HG03442 (cell line): ENCODE data around the gene GALNS.

Experiments used
- ATAC-seq: cut with Tn5 transposase; IDR thresholded peaks from one replicate; pipeline ENCODE4 v1.9.1; 2021; ENCODE audit warnings: mild to moderate bottlenecking, moderate library complexity; ENCODE audit not compliant: unreplicated experiment

The GALNS gene

DNA sequence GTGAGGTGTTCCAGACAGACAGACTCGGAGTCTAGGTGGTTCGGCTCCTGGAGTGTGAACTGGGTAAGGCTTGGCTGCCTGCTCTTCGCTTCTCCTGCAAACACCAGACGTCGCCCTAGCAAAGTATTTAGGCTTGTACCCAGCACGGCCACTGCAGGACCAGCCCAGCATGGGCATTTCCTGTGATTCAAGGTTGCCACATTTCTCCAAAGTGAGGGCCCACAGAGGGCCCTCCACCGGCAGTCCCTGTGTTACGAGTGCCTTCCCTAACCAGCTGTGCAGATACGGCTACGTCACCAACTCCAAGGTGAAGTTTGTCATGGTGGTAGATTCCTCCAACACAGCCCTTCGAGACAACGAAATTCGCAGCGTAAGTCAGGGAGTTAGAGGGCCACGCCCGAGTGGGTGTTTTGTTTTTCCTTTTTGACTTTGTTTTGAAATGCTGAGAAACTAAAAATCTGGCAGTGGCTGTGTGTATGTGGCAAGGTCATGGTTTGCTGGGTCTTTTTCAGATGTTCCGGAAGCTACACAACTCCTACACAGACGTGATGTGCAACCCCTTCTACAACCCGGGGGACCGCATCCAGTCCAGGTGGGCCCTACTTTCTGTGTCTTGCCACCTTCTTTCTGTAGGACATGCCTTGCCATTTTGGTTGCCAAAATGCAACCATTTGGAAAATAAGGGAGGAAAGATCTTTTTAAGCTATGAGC lies 2.8 kb upstream of the GALNS start:
- ATAC-seq = no peak

DNA sequence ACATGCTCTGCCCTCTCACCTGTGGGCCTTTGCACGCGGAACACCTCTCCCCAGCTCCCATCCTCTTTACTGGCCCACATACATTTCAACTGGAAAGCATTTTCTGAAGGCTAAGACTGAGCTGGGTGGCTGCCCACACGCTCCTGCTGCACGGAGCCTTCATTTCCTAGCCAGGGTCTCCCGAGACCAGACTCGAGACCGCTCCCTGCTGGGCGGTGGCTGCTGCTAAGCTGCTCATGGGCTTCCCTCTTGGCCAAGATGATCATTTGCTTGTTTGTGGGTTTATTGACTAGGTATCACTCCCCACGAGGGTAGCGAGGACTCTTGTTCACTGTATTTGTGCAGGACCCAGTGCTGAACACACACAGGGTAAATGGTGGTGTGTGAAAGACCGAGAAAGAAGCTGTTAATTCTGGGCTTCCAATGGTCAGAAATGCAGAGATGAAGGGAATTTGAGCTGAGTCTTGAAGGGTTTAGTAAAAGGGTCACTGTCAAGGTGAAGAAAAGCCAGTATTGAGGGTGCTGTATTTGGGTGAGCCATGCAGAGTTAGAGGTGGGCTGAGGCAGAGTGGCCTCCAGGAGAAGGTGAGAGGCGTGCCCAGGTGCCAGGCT lies 1.1 kb upstream of the GALNS start:
- no peak for ATAC-seq

DNA sequence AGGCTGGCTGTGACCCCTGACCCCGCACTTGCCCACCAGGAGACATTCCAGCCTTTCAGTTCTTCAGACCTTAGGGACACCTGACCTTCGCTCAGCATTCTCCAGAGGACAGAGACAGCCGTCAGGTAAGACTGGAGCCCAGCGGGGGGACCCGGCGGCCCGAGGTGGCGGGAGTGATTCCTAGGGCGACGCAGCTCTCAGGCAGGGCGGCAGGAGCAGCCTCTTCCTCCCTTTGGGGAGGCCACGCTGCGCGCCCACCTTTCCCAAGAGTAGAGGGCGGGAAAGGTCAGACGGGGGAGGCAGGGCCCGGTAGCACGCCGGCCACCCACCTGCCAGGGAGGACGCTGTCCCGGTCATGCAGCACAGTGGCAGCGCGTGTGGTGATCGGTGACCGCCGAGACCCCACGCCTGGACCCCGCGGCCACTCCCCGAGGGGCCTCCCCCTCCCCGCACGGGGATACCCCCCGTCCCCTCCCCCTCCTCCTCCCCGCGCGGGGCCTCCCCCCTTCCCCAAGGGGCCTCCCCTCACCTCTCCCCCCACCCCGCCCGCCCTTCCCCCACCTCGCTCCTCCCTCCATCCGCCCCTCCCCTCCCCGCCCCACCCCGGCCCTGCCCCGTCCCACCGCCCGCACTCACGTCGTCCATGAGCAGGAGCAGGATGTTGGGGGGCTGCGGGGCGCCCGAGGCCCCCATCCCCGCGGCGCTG lies 472 bp downstream of the GALNS start:
- no peak for ATAC-seq

DNA sequence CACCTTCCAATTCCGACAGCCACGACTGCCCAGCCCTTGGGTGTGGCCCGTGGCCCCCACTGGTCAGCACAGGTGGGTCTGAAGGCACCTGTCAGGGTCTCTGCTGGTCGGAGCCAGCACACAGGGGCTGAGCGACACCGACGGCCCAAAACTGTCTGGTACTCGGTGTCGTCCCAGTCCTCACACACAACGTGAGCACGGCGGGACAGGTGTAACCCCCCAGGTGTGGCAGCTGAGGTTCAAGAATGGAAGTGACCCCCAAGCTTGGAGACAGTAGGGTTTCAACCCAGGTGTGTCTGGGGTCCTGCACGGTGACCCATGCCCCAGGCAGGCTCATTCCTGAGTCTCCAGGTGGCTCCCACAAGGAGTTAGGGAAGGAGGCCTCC lies 1.0 kb downstream of the GALNS start:
- ATAC-seq = no peak

DNA sequence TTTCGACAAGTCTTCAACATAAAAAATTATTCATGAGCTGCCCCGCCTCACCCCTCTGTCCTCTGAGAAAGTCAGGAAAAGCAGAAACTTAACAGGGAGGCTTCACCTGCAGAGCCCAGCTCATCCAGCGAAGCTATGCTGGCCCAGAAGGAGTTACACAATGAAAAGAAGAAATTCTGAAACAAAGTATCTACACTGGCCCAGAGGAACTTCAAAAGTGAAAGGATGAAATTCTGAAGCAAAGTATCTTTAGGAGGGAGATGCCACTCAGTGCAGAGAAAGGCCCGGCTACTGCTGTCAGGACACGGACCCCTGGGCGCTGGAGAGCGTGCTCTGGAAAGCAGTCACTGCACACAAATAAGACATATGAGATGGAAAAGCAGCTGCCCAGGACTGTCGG lies 1.6 kb downstream of the GALNS start:
- ATAC-seq = no peak

DNA sequence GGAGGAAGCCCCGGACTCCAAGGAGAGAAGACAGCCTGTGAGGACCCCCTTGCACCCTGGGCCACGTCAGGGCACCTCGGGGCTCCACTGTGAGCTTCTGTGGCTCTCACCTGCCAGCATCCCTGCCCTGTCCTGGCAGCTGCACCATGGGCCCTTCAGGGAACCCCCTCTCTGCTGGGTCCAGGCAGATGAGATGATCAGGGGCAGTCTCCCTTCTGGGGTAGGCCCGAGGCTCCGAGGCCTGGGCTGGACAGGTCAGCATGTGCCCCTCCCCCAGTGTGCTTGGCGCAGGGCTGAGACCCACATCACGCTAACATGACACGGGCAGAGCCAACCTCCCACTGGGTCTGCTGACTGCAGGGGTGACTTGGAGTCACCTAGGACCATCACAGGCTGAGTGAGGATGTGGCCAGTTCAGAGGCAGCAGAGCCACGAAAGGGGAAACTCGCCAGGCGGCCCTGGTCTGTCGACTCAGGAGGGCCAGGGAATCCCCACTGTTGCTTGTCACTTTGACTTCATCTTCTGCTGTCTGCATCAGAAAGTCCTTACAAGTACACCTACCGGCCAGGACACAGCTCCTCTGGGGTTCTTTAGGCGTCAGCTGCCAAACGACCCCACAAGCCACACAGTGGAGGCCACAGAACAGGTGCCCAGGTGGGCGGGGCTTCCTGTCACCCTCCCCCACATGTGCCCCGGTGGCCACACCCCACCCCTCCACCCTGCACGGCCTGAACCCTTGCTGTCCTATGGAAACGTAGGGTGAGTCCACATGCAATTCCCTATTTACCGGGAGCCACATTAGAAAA lies 2.2 kb downstream of the GALNS start:
- no peak for ATAC-seq

DNA sequence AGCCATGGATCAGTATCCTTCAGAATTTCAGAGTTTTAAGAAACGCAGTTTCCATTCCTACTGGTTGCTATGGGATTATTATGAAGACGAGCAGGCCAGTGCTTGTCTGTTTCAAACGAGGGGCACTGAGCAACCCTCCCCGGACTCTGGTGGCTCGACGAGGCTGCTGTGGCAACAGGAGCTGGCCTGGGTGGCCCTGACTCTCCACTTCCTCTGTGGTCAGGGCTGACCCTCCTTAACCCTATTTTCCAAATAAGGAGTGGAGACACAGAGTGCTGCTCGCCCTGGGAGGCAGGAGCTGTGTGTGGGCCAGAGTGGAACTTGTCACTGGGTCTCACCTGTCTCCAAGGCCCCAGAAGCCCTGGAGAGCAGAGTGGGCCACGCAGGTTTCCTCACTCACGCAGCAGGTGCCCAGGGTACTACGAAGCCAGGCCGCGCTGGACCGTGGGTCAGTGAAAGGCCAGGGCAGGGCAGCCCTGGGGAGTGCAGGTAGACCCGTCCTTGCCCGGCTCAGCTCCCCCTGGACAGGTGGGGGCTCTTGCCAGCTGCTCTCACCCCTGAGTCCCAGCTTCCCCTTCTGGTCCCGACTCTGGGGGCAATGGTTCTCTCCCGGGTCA lies 3.3 kb downstream of the GALNS start:
- no peak for ATAC-seq

DNA sequence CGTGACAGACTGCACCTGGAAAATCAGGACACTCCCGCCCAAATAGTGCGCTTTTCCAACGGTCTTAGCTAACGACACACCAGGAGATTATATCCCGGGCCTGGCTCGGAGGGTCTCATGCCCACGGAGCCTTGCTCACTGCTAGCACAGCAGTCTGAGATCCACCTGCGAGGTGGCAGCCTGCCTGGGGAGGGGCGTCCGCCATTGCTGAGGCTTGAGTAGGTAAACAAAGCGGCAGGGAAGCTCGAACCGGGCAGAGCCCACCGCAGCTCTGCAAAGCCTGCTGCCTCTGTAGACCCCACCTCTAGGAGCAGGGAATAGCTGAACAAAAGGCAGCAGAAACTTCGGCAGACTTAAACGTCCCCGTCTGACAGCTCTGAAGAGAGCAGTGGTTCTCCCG lies 5.1 kb downstream of the GALNS start:
- no peak for ATAC-seq

DNA sequence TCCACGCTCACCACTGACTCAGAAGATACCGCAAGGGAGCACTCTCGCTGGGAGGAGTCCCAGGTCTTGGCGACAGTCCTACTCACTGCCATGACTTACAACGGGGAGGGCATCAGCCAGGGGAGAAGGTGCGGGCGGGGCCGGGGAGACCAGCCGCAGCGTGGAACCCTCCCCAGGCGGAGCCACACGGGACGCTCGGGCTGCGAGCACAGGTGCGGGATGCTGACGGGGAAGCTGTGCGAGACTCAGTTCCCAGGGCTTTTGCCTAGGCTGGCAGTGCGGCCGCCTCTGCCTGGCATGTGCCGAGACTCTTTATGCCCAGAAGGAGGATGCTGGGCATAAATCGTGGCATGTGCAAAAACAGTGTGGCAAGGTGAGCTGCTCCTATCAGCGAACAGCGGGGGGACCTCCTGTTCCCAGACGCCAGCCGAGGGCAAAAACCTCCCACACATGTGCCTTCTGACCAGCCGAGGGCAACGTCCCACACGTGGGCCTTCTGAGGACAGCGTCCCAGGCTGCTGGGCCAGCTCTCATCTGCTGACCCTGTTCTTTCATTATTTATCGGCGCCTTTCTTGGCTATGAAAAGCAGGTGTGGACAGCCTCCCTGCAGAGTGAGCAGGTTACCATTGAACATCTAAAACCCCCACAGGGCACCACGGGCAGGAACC lies 6.1 kb downstream of the GALNS start:
- no peak for ATAC-seq

DNA sequence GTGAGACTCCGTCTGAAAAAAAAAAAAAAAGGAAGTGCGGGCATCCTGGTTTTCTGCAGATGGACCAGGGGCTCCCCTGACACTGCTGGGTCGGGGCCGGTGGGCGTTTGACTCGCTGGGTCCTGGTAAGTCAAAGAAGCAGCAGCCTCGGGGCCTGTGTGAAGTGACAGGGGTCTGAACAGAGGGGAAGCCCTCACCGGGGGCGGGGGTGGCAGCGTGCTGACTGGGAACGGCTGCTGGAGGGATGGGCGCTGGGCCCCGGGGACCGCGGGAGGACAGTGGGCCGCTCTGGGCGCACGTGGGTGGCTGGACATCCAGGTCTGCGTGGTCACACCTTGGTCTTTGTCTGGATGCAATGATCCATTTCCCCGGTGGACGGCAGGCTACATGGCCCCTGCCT lies 8.2 kb downstream of the GALNS start:
- no peak for ATAC-seq

DNA sequence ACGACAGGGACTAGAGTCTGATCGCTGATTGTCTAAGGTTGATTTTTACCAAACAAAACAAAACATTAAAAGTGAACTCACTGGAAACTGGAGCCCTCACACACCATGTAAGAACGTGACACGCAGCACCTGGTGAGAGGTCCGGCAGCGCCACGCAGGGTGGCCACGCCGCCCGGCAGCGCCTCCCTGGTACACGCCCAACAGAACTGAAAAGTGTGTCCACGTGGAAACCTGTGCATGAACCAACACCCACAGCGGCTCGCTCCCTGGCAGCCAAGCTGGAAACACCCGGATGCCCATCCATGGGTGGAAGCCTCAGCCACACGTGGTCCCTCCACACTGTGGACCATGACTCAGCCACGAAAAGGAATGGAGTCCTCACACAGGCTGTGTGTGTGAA lies 9.1 kb downstream of the GALNS start:
- no peak for ATAC-seq

DNA sequence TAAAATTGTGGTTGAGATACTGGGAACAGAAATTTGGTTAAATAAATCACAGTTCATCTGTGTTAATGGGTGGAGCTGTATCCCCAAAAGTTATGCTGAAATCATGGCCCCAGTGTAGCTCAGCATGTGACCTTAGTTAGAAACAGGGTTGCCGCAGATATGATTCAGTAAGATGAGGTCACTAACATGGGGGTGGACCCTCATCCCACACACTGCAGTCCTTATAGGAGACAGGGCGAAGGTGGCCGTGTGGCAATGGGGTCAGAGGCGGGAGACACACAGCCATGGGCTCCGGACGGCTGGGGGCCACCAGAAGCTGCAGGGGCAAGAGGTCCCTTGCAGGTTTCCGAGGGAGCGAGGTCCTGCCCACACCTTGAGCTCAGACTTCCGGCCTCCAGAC lies 10.7 kb downstream of the GALNS start:
- ATAC-seq = no peak

DNA sequence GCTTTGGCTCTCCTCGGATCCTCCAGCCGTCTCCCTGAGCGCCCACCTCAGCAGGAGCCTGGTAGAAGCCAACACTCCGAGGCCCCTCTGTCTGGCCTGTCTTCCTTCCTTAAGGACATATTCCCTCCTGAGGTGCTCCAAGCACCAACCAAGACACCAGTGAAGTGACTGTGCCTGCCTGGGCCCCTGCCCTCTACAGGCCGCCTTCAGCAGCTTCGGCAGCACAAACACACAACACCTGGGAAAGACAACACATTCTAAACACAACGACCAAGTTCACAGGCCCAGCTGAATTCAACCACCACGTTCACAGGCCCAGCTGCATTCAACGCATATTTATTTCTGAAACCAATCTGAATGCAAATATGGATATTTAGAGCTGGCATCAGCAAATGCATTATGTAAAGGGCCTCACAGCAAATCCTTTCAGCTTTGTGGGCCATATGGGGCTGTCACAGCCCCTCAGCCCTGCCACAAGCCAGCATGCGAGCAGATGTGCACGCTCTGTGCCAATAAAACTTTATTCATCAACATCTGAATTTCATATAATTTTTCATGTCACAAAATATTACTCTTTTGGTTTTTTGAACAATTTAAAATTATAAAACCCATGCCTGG lies 12.2 kb downstream of the GALNS start:
- no peak for ATAC-seq

DNA sequence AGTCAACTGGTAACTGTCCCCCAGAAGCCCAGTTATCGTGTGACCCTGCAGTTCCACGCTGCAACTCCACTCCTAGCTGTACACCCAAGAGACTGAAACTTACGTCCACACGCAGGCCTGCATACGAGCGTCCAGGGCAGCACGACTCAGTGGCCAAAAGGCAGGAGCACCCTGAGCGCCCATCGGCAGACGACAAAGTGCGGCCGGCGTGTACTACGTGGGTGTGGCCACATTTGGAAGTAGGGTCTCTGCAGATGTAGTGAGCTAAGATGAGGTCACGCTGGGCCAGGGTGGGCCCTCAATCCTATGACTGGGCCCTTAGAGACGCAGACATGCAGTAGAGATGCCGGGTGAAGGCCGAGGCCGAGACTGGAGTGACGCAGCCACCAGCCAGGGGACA lies 13.5 kb downstream of the GALNS start:
- ATAC-seq = no peak

DNA sequence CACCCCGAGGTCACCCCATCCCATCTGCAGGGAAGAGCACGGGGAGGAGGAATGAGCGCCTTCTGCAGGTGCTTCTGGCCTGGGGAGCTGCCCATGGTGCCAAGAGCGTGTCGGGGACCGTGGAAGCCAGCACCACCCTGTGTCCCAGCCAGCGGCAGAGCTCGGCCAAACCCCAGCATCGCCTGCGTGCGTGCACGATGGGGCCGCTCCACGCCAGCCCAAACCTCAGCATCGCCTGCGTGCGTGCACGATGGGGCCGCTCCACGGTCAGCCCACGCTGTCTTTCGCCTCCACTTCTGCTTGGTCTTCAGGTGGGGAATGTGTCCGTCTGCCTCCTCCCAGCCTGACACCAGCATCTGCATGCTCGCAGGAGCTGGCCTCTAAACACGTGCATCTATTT lies 13.9 kb downstream of the GALNS start:
- no peak for ATAC-seq

DNA sequence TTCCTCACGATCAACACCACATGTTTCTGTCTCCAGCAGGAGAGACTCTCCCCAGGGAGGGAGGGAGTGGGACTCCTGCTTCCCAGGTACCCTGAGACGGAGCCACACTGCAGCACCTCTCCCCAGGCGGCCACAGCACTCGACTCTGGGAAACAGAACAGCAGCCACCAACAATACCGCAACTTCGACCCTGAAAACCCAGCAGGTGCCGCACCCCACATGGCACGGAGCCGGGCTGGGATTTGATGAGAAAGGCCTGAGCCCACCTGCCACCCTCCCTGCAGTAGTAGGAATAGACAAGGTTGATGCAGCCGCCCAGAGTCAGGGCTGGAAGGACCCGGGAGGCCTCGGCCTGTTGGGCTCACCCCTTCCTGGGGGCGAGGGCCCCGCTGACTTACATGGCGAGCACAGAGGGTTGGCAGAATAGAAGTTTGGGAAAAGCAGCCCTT lies 14.4 kb downstream of the GALNS start:
- ATAC-seq = no peak

DNA sequence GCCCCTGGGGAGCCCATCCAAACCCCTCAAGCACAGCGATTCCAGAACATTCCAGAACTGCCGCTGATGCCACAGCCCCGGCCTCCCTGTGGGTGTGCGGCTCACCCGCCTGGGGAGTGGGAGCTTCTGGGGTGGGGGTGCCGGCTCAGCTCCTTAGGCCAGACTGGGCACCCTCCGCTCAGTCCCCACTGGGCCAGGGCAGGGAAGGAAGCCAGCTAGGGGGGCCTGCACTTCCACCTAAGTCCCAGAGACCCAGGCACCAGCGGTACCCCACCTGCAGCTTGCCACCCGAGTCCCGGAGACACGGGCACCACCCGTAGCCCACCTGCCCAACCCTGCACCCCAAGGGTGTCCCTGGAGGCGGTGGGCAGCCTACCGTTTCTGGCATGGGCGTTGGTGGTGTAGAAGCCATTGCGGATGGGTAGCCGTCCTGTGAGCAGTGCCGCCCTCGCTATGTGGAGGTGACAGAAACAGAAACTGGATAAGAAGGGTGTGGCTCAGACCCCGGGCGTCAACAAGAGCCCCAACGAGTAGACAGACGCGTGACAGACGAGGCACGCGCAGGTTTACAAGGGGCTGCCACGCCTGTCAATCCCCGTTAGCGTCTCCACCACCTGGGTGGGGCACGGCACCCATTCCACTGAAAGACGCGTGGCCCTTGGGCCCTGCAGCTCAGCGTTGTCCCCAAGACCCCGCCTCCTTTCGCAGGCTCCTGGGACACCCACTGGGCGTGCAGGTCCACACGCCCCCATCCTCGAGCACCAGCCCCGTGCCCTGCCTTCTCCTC lies 15.0 kb downstream of the GALNS start:
- no peak for ATAC-seq

DNA sequence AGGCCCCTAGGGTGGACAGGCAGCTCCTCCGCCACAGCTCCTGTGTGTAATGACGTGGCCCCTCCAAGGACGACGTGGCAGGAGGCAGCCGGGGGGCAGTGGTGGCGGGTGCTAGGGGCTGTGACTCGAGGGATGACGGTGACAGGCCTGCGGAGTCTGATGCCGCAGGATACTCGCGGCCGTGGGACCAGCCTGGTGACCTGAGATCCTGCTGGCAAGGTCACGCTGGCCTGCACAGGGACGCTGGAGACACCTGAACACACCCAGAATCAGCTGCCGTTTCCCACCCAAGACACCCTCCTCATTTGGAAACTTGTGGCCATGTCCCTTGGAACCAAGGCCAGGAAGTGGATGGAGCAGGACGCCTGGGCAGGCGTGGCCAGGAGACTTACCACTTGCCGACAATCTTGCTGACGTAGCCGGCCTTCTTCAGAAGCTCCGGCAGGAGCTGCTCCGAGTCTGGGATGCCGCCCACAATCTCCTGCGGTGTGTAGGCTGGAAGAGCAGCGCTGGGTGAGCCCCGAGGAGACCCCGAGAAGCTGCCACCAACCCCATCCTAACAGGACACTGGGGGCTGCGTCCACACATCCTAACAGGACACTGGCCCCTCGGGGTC lies 16.0 kb downstream of the GALNS start:
- no peak for ATAC-seq
